CD14-positive monocyte (primary cell): ENCODE data around the gene NOM1. TPM values are rescaled to one million over a fixed set of nuclear protein-coding genes. Genes with fewer than 3 reads are reported as not detected.
A peak's percentile ranks its signal among the peaks of the same experiment; 100 is the strongest.

Experiments used
- DNase-seq, 3 donors: peaks; one replicate each; pipeline ENCODE4 v3.0.0-alpha.2; 2011 to 2022
- H2AFZ ChIP-seq: 2 replicates; pipeline ENCODE4 v1.6.0; 2012; ENCODE audit warnings: mild to moderate bottlenecking, low read depth, low read length, inconsistent platforms; ENCODE audit not compliant: insufficient read depth, poor library complexity, severe bottlenecking
- H3K27ac ChIP-seq, 2 donors: 1 replicate in 1 of 2; 2 replicates in 1 of 2; pipeline ENCODE4 v1.5.1; 2012 to 2013; ENCODE audit warnings: low read length in 2 of 2, control low read depth in 1 of 2, inconsistent platforms in 1 of 2, low read depth in 1 of 2, mild to moderate bottlenecking in 1 of 2
- H3K27me3 ChIP-seq, 2 donors: one replicate each; pipeline versions ENCODE4 v1.6.0 to v1.6.1; 2011 to 2013; ENCODE audit warnings: low read length in 2 of 2; ENCODE audit not compliant: control insufficient read depth in 2 of 2, insufficient read depth in 2 of 2
- H3K36me3 ChIP-seq, 2 donors: replicated peaks in 1 of 2; 1 replicate in 1 of 2; 2 replicates in 1 of 2; pipeline versions ENCODE4 v1.5.1 to v1.6.1; 2012 to 2013; ENCODE audit warnings: low read length in 2 of 2, control low read depth in 1 of 2, inconsistent platforms in 1 of 2, mild to moderate bottlenecking in 1 of 2; ENCODE audit not compliant: insufficient read depth in 2 of 2, control insufficient read depth in 1 of 2
- H3K4me1 ChIP-seq, 2 donors: 1 replicate in 1 of 2; 2 replicates in 1 of 2; pipeline versions ENCODE4 v1.5.1 to v1.6.1; 2012 to 2013; ENCODE audit warnings: low read length in 2 of 2, control low read depth in 1 of 2, inconsistent platforms in 1 of 2, mild to moderate bottlenecking in 1 of 2, moderate library complexity in 1 of 2; ENCODE audit not compliant: insufficient read depth in 2 of 2, control insufficient read depth in 1 of 2
- H3K4me2 ChIP-seq: replicated peaks from 2 replicates; pipeline ENCODE3; 2012; ENCODE audit warnings: low read length, moderate library complexity, mild to moderate bottlenecking; ENCODE audit not compliant: poor library complexity, severe bottlenecking; ENCODE audit errors: extremely low read depth
- H3K4me3 ChIP-seq, 3 experiments: fragments of 200-600 bp in 1 of 3; sonication (generic) in 1 of 3; replicated peaks in 1 of 3; 1 replicate in 2 of 3; 2 replicates in 1 of 3; pipeline ENCODE4 v1.5.1; 2011 to 2013; ENCODE audit warnings: low read length in 3 of 3, mild to moderate bottlenecking in 3 of 3, control low read depth in 2 of 3, low read depth in 2 of 3, inconsistent platforms in 1 of 3, moderate library complexity in 1 of 3
- H3K79me2 ChIP-seq: 2 replicates; pipeline ENCODE4 v1.6.0; 2012; ENCODE audit warnings: mild to moderate bottlenecking, control low read depth, inconsistent platforms, low read length, moderate library complexity; ENCODE audit not compliant: insufficient read depth
- H3K9ac ChIP-seq: 2 replicates; pipeline ENCODE4 v1.6.0; 2017; ENCODE audit warnings: low read length, mild to moderate bottlenecking; ENCODE audit not compliant: insufficient read depth, poor library complexity, severe bottlenecking
- H3K9me3 ChIP-seq, 2 donors: replicated peaks in 1 of 2; 1 replicate in 1 of 2; 2 replicates in 1 of 2; pipeline versions ENCODE4 v1.5.1 to v1.6.1; 2012 to 2013; ENCODE audit warnings: low read length in 2 of 2, control low read depth in 1 of 2; ENCODE audit not compliant: control insufficient read depth in 1 of 2, insufficient read depth in 1 of 2
- H4K20me1 ChIP-seq: 2 replicates; pipeline ENCODE4 v1.6.0; 2012; ENCODE audit warnings: mild to moderate bottlenecking, low read length, control low read depth, moderate library complexity; ENCODE audit not compliant: insufficient read depth
- H3K27ac Mint-ChIP-seq, 7 donors: one replicate each; pipeline ENCODE4 v1.8.0; 2020; ENCODE audit warnings: mild to moderate bottlenecking in 7 of 7, mixed read lengths in 7 of 7, moderate library complexity in 6 of 7, inconsistent platforms in 2 of 7
- H3K27me3 Mint-ChIP-seq, 3 donors: one replicate each; pipeline ENCODE4 v1.8.0; 2021 to 2022; ENCODE audit warnings: low read depth in 3 of 3, mild to moderate bottlenecking in 3 of 3, mixed read lengths in 3 of 3, moderate library complexity in 3 of 3, inconsistent platforms in 1 of 3
- H3K36me3 Mint-ChIP-seq, 2 donors: one replicate each; pipeline ENCODE4 v1.8.0; 2020; ENCODE audit warnings: mixed read lengths in 2 of 2, inconsistent platforms in 1 of 2, mild to moderate bottlenecking in 1 of 2
- H3K4me1 Mint-ChIP-seq: one replicate; pipeline ENCODE4 v1.8.0; 2020; ENCODE audit warnings: mild to moderate bottlenecking, mixed read lengths
- H3K4me3 Mint-ChIP-seq, 2 donors: one replicate each; pipeline ENCODE4 v1.8.0; 2020; ENCODE audit warnings: mild to moderate bottlenecking in 2 of 2, mixed read lengths in 2 of 2, moderate library complexity in 1 of 2
- H3K9me3 Mint-ChIP-seq, 7 donors: one replicate each; pipeline ENCODE4 v1.8.0; 2020 to 2022; ENCODE audit warnings: mixed read lengths in 7 of 7, mild to moderate bottlenecking in 6 of 7, moderate library complexity in 6 of 7, inconsistent platforms in 2 of 7
- CTCF ChIP-seq: fragments of 200-600 bp; IDR thresholded peaks from one replicate; pipeline ENCODE4 v1.8.0; 2022; ENCODE audit warnings: antibody characterized with exemption, mild to moderate bottlenecking
- WGBS: methylation state at CpG from one replicate; pipeline ENCODE4 v1.1.5; 2013; ENCODE audit warnings: missing lambda C conversion rate; ENCODE audit not compliant: insufficient coverage; 5-methylcytosine and 5-hydroxymethylcytosine counted together
- intact Hi-C, 2 donors: fragments of 100-400 bp; cut with micrococcal nuclease; formaldehyde crosslinking; loops; one replicate each; pipeline versions ENCODE4 v1.15.0 to v1.15.1; 2023
- polyA plus RNA-seq, 3 donors: library from polyadenylated mRNA; depleted of rRNA in 1 of 3; unstranded in 2 of 3; stranded (reverse) in 1 of 3; fragments of 300-500 nt in 2 of 3; fragments of >200 nt in 1 of 3; fragmentation: Illumina TruSeq in 2 of 3; gene quantifications; 1 replicate in 2 of 3; 2 replicates in 1 of 3; pipeline ENCODE4 v1.2.3, GENCODE V29; 2012 to 2021

The NOM1 gene
- polyA plus RNA-seq, 3 donors = 0.89 to 11.5 (median 1.9) TPM

GRCh38 chr7:157006205-157006747, 56.8 kb downstream of the NOM1 start:
- Histone ChIP-seq H3K4me3 (no peak overlapping the region), H3K4me1 (no peaks in the 10 kb centered on the region), H3K27ac (no peak overlapping the region), H3K79me2 (no peaks in the 10 kb centered on the region), H3K36me3 (no peaks in the 10 kb centered on the region), H3K4me2 (no peak overlapping the region), H3K9me3 (peaks cover 0 to 11% of the 10 kb centered on the region in 2 donors), H3K27me3 (peaks cover 67 to 82% of the 10 kb centered on the region in 2 donors), H2AFZ (no peak overlapping the region), H4K20me1 (no peaks in the 10 kb centered on the region), H3K9ac (no peak overlapping the region)
- Mint-ChIP-seq H3K36me3 (peaks cover 0 to 4% of the 10 kb centered on the region in 2 donors), H3K27ac (no peak overlapping the region), H3K9me3 (peaks cover 0 to 16% (median 7%) of the 10 kb centered on the region in 7 donors), H3K27me3 (peaks cover 83 to 94% (median 85%) of the 10 kb centered on the region in 3 donors), H3K4me1 (peaks cover 3% of the 10 kb centered on the region), H3K4me3 (peak overlapping the region in 1 of 2 donors; percentile 83)
- WGBS = 11% methylated on average over 32 of the region's 39 CpGs
- DNase-seq = no peak
- intact Hi-C loops = no loop called here
- TF ChIP-seq CTCF = no peak

GRCh38 chr7:157006829-157007469, 57.4 kb downstream of the NOM1 start:
- peaks cover 2% of the 10 kb centered on the region for H3K4me1 Mint-ChIP-seq
- Histone ChIP-seq H3K4me3 (no peak overlapping the region), H3K4me1 (no peaks in the 10 kb centered on the region), H3K9me3 (peaks cover 0 to 14% of the 10 kb centered on the region in 2 donors), H3K79me2 (no peaks in the 10 kb centered on the region), H4K20me1 (no peaks in the 10 kb centered on the region), H3K36me3 (no peaks in the 10 kb centered on the region), H3K27me3 (peaks cover 65 to 82% of the 10 kb centered on the region in 2 donors), H3K27ac (no peak overlapping the region), H2AFZ (no peak overlapping the region), H3K9ac (no peak overlapping the region), H3K4me2 (no peak overlapping the region)
- WGBS = 3% methylated on average over 4 of the region's 7 CpGs
- DNase-seq = no peak
- H3K9me3 Mint-ChIP-seq = peaks cover 0 to 15% (median 7%) of the 10 kb centered on the region in 7 donors
- peaks cover 0 to 4% of the 10 kb centered on the region in 2 donors for H3K36me3 Mint-ChIP-seq
- no peak for TF ChIP-seq CTCF
- H3K27ac Mint-ChIP-seq = no peak overlapping the region
- peak overlapping the region in 1 of 2 donors; percentile 83 for H3K4me3 Mint-ChIP-seq
- H3K27me3 Mint-ChIP-seq = peaks cover 83 to 94% (median 85%) of the 10 kb centered on the region in 3 donors
- intact Hi-C loops = no loop called here
